ENCODE results near the gene LCN15. TPM values are rescaled to one million over a fixed set of nuclear protein-coding genes. Genes with fewer than 3 reads are reported as not detected.

The LCN15 gene
- total and polyA plus RNA-seq, 10 of the 15 experiments (the other 5 are each of a cell fraction or from before 2014, with no cell fraction given): 0.37 to 0.50 TPM; not detected in 8

DNA sequence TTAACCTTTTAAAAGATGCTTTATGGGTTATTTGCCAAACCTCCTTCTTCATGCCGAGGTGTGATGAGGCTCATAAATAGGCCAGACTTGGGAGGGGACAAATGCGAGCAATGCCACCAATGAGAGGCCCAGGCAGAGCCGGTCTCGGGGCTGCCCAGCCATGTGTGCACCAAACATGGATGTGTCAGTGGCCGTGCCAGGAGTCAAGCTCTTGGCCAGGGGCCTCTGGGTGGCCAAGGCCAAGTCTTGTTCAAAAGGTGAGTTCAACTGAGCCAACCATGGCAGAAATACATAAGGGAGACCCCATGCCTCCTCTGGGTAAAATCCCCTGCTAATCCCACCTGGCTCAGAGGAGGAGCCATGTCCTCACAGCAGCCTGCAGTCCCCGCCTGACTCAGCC is 10.9 kb upstream of the LCN15 start:
- BruUV-seq (replicated peaks): no TSS peak
- POLR2A ChIA-PET: no interaction called here
- FAIRE-seq: no peak
- CTCF ChIA-PET: no interaction called here
- WGBS (ENCODE audit: insufficient coverage, insufficient replicate concordance, low lambda C conversion rate, missing lambda C conversion rate): 63% methylated on average over 6 of the region's 6 CpGs
- no peaks in the 10 kb centered on the region for H4K20me1 ChIP-seq (ENCODE audit: control insufficient read depth, insufficient read depth)
- no peak for TF ChIP-seq RAD21 (IDR thresholded peaks at IDR 0.05; ENCODE audit: insufficient read depth, low read depth, low read length)
- TF ChIP-seq, protein P1, sequence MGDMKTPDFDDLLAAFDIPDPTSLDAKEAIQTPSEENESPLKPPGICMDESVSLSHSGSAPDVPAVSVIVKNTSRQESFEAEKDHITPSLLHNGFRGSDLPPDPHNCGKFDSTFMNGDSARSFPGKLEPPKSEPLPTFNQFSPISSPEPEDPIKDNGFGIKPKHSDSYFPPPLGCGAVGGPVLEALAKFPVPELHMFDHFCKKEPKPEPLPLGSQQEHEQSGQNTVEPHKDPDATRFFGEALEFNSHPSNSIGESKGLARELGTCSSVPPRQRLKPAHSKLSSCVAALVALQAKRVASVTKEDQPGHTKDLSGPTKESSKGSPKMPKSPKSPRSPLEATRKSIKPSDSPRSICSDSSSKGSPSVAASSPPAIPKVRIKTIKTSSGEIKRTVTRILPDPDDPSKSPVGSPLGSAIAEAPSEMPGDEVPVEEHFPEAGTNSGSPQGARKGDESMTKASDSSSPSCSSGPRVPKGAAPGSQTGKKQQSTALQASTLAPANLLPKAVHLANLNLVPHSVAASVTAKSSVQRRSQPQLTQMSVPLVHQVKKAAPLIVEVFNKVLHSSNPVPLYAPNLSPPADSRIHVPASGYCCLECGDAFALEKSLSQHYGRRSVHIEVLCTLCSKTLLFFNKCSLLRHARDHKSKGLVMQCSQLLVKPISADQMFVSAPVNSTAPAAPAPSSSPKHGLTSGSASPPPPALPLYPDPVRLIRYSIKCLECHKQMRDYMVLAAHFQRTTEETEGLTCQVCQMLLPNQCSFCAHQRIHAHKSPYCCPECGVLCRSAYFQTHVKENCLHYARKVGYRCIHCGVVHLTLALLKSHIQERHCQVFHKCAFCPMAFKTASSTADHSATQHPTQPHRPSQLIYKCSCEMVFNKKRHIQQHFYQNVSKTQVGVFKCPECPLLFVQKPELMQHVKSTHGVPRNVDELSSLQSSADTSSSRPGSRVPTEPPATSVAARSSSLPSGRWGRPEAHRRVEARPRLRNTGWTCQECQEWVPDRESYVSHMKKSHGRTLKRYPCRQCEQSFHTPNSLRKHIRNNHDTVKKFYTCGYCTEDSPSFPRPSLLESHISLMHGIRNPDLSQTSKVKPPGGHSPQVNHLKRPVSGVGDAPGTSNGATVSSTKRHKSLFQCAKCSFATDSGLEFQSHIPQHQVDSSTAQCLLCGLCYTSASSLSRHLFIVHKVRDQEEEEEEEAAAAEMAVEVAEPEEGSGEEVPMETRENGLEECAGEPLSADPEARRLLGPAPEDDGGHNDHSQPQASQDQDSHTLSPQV (IDR thresholded peaks at IDR 0.05): no peak
- no peak for TF ChIP-seq IKZF1 (conservative IDR thresholded peaks at IDR 0.05)
- TF ChIP-seq ETV6 (conservative IDR thresholded peaks at IDR 0.05 in 1 of 2, IDR thresholded peaks at IDR 0.05 in 1 of 2; ENCODE audit: borderline replicate concordance in 1 of 2, low read depth in 1 of 2): no peak
- TF ChIP-seq SMC3 (IDR thresholded peaks at IDR 0.05; ENCODE audit: borderline replicate concordance, low read length): no peak
- no peak for TF ChIP-seq DPF2 (IDR thresholded peaks at IDR 0.05)
- no peak for TF ChIP-seq HCFC1 (IDR thresholded peaks at IDR 0.05; ENCODE audit: low read length)
- TF ChIP-seq CREM (IDR thresholded peaks at IDR 0.05; ENCODE audit: low read depth): no peak
- no peak for TF ChIP-seq HSF1 (IDR thresholded peaks at IDR 0.05; ENCODE audit: low read depth, low read length)
- SMC1A ChIA-PET (ENCODE audit: uncharacterized antibody, unreplicated experiment): no interaction called here
- H3K4me1 ChIP-seq (ENCODE audit: control insufficient read depth, insufficient read depth, low read length): no peaks in the 10 kb centered on the region
- H3K27ac ChIP-seq (ENCODE audit: control insufficient read depth, insufficient read depth): no peak overlapping the region
- H3K27me3 ChIP-seq (replicated peaks in 1 of 2; ENCODE audit: control insufficient read depth in 2 of 2, insufficient read depth in 2 of 2, low read length in 1 of 2): peaks cover 0 to 1% of the 10 kb centered on the region in 2 experiments; a peak in 1 of 4 replicates
- H3K36me3 ChIP-seq (ENCODE audit: control insufficient read depth in 2 of 2, insufficient read depth in 2 of 2, low read length in 1 of 2): no peaks in the 10 kb centered on the region
- intact Hi-C loops (cut with micrococcal nuclease; ENCODE audit: unreplicated experiment): no loop called here
- H3K79me2 ChIP-seq (ENCODE audit: control insufficient read depth, insufficient read depth, low read length): no peaks in the 10 kb centered on the region
- no peak overlapping the region for H3K9ac ChIP-seq (ENCODE audit: control insufficient read depth, insufficient read depth, low read length)
- RAD21 ChIA-PET (ENCODE audit: unreplicated experiment): no interaction called here
- H3K9me3 ChIP-seq (replicated peaks; ENCODE audit: control insufficient read depth, insufficient read depth, low read length): peaks cover 6% of the 10 kb centered on the region; the same call in 2 of the 3 replicates
- H3K4me3 ChIP-seq: no peak overlapping the region
- no peak overlapping the region for H3K4me2 ChIP-seq (ENCODE audit: control insufficient read depth, insufficient read depth)
- no peak overlapping the region for H2AFZ ChIP-seq (ENCODE audit: control insufficient read depth, low read depth, low read length)
- in situ Hi-C loops (cut with MboI): no loop called here
- no peak for ATAC-seq
- no peak for DNase-seq (ENCODE audit: low read depth, low spot score)
